Esophagus muscularis mucosa (tissue), 3 donors: ENCODE data around the gene PITPNB.

Experiments
- CTCF ChIP-seq, 3 experiments: fragments of 200-600 bp in 2 of 3; fragments of 450-650 bp in 1 of 3; sonication (generic) in 2 of 3; IDR thresholded peaks; one replicate each; pipeline ENCODE4 v1.5.1; 2017 to 2019; ENCODE audit warnings: antibody characterized with exemption in 3 of 3, mild to moderate bottlenecking in 2 of 3, moderate library complexity in 1 of 3
- POLR2A ChIP-seq: fragments of 450-650 bp; IDR thresholded peaks from one replicate; pipeline ENCODE4 v1.6.1; 2017; ENCODE audit warnings: antibody characterized with exemption, moderate library complexity, mild to moderate bottlenecking, low read depth
- POLR2AphosphoS5 ChIP-seq, 2 donors: sonication (generic); formaldehyde crosslinking; IDR thresholded peaks; one replicate each; pipeline ENCODE4 v1.6.1; 2017; ENCODE audit warnings: antibody characterized with exemption in 2 of 2

GRCh38 chr22:27842669-27843431, 76.2 kb downstream of the PITPNB start:
- TF ChIP-seq CTCF (IDR thresholded peaks at IDR 0.05) (no peak), POLR2A (no peak), POLR2AphosphoS5 (IDR thresholded peaks at IDR 0.05) (no peak)
